Neural progenitor cell (in vitro differentiated cells): Measurements from ENCODE around the gene MICB. TPM values are rescaled to one million over a fixed set of nuclear protein-coding genes. Genes with fewer than 3 reads are reported as not detected.
A peak's percentile ranks its signal among the peaks of the same experiment; 100 is the strongest.

Source experiments
- DNase-seq: peaks from one replicate; pipeline ENCODE4 v3.0.0-alpha.2; 2016; ENCODE audit warnings: low spot score
- H2AFZ ChIP-seq: fragments of 200-600 bp; sonication (generic); replicated peaks from 2 replicates; pipeline ENCODE4 v1.6.1; 2016; ENCODE audit warnings: antibody characterized with exemption
- H3F3A ChIP-seq: fragments of 200-600 bp; sonication (generic); 2 replicates; pipeline ENCODE4 v1.6.1; 2016; ENCODE audit warnings: antibody characterized with exemption, low read depth
- H3K27ac ChIP-seq: fragments of 200-600 bp; sonication (generic); 2 replicates; pipeline ENCODE4 v1.5.1; 2016; ENCODE audit warnings: mild to moderate bottlenecking
- H3K27me3 ChIP-seq: fragments of 200-600 bp; sonication (generic); 2 replicates; pipeline ENCODE4 v1.6.1; 2016; ENCODE audit warnings: mild to moderate bottlenecking, moderate library complexity
- H3K36me3 ChIP-seq: fragments of 200-600 bp; sonication (generic); 2 replicates; pipeline ENCODE4 v1.5.1; 2016
- H3K4me1 ChIP-seq: fragments of 200-600 bp; sonication (generic); 2 replicates; pipeline ENCODE4 v1.6.1; 2016; ENCODE audit warnings: mixed run types
- H3K4me2 ChIP-seq: fragments of 200-600 bp; sonication (generic); 2 replicates; pipeline ENCODE4 v1.6.1; 2016
- H3K4me3 ChIP-seq: fragments of 200-600 bp; sonication (generic); 2 replicates; pipeline ENCODE4 v1.5.1; 2016
- H3K79me2 ChIP-seq: fragments of 200-600 bp; sonication (generic); 2 replicates; pipeline ENCODE4 v1.6.1; 2016; ENCODE audit warnings: low read depth
- H3K9ac ChIP-seq: fragments of 200-600 bp; sonication (generic); 2 replicates; pipeline ENCODE4 v1.6.1; 2016
- H3K9me3 ChIP-seq: fragments of 200-600 bp; sonication (generic); 2 replicates; pipeline ENCODE4 v1.5.1; 2016; ENCODE audit warnings: low read depth
- H4K20me1 ChIP-seq: fragments of 200-600 bp; sonication (generic); 2 replicates; pipeline ENCODE4 v1.6.1; 2016; ENCODE audit warnings: low read depth
- H3K27ac Mint-ChIP-seq: 3 replicates; pipeline ENCODE4 v1.8.0; 2021; ENCODE audit warnings: mixed read lengths
- H3K27me3 Mint-ChIP-seq: 2 replicates; pipeline ENCODE4 v1.8.0; 2022; ENCODE audit warnings: low read depth, mild to moderate bottlenecking, inconsistent platforms, moderate library complexity, mixed read lengths; ENCODE audit not compliant: insufficient read depth
- H3K36me3 Mint-ChIP-seq: 3 replicates; pipeline ENCODE4 v1.8.0; 2021; ENCODE audit warnings: mixed read lengths
- H3K4me1 Mint-ChIP-seq: 3 replicates; pipeline ENCODE4 v1.8.0; 2021; ENCODE audit warnings: mixed read lengths
- H3K4me3 Mint-ChIP-seq: 3 replicates; pipeline ENCODE4 v1.8.0; 2021; ENCODE audit warnings: mild to moderate bottlenecking, moderate library complexity, mixed read lengths
- H3K9me3 Mint-ChIP-seq: 3 replicates; pipeline ENCODE4 v1.8.0; 2020; ENCODE audit warnings: mixed read lengths
- CTCF ChIP-seq: fragments of 200-600 bp; sonication (generic); IDR thresholded peaks from 2 replicates; pipeline ENCODE4 v1.5.1; 2017; ENCODE audit warnings: antibody characterized with exemption, mild to moderate bottlenecking
- EZH2 ChIP-seq: fragments of 200-600 bp; sonication (generic); IDR thresholded peaks from 2 replicates; pipeline ENCODE4 v1.6.1; 2017; ENCODE audit warnings: antibody characterized with exemption, mild to moderate bottlenecking, moderate library complexity
- EZH2phosphoT487 ChIP-seq: fragments of 200-600 bp; sonication (generic); IDR thresholded peaks from 2 replicates; pipeline ENCODE4 v1.6.1; 2017; ENCODE audit warnings: antibody characterized with exemption
- total RNA-seq: library from RNA; depleted of rRNA; stranded (reverse); fragments of >200 nt; gene quantifications from 2 replicates; pipeline ENCODE4 v1.2.3, GENCODE V29; 2015; ENCODE audit warnings: low replicate concordance

Gene MICB
- total RNA-seq, 1 donor from 2014 or later = 9.1 TPM

- H3K4me1 Mint-ChIP-seq = peaks cover 6% of the 10 kb centered on the region
Measured at GRCh38 chr6:31528821-31529328, 30.9 kb downstream of the MICB start, which contains the start of gene MCCD1. MCCD1 (plus strand) TSS chr6:31528962; CDS start chr6:31529015, 53 bp downstream.

GRCh38 chr6:31529329-31530150 is 31.6 kb downstream of the MICB start:
- H4K20me1 ChIP-seq = peaks cover 63% of the 10 kb centered on the region
- no peak overlapping the region for H3K4me3 Mint-ChIP-seq
- H3K27ac Mint-ChIP-seq = no peak overlapping the region
- H3K9me3 Mint-ChIP-seq = no peaks in the 10 kb centered on the region
- H3K36me3 Mint-ChIP-seq = peaks cover 36% of the 10 kb centered on the region
- peaks cover 6% of the 10 kb centered on the region for H3K27me3 Mint-ChIP-seq
- peaks cover 23% of the 10 kb centered on the region for H3K79me2 ChIP-seq
- no peak overlapping the region for H2AFZ ChIP-seq
- H3K4me1 ChIP-seq = no peaks in the 10 kb centered on the region
- H3K4me2 ChIP-seq = no peak overlapping the region
- peak overlapping the region; percentile 74 for H3K27ac ChIP-seq
- peaks cover 63% of the 10 kb centered on the region for H3F3A ChIP-seq
- no peaks in the 10 kb centered on the region for H3K9me3 ChIP-seq
- H3K4me1 Mint-ChIP-seq = peaks cover 6% of the 10 kb centered on the region
- no peak for TF ChIP-seq CTCF
- no peak for TF ChIP-seq EZH2phosphoT487
- TF ChIP-seq EZH2 = no peak
- no peak overlapping the region for H3K9ac ChIP-seq
- DNase-seq = no peak
- no peak overlapping the region for H3K4me3 ChIP-seq
- H3K36me3 ChIP-seq = peaks cover 10% of the 10 kb centered on the region
- no peaks in the 10 kb centered on the region for H3K27me3 ChIP-seq

More at GRCh38 chr6:31528821-31529328, 30.9 kb downstream of the MICB start, which contains the start of gene MCCD1:
- no peak within 1 kb of the TSS for H2AFZ ChIP-seq
- peaks cover 56% of the 10 kb centered on the region for H3F3A ChIP-seq
- TF ChIP-seq CTCF (no peak), EZH2 (no peak), EZH2phosphoT487 (no peak)
- no peak within 1 kb of the TSS for H3K9ac ChIP-seq
- DNase-seq = no peak
- H3K36me3 ChIP-seq = peaks cover 10% of the 10 kb centered on the region
- H3K79me2 ChIP-seq = peaks cover 16% of the 10 kb centered on the region
- H3K4me1 ChIP-seq = no peaks in the 10 kb centered on the region
- Mint-ChIP-seq H3K4me3 (peak within 1 kb of the TSS; percentile 39), H3K9me3 (no peaks in the 10 kb centered on the region), H3K27me3 (peaks cover 6% of the 10 kb centered on the region), H3K27ac (peak within 1 kb of the TSS; percentile 53), H3K36me3 (peaks cover 33% of the 10 kb centered on the region)
- H3K9me3 ChIP-seq = no peaks in the 10 kb centered on the region
- no peak within 1 kb of the TSS for H3K4me3 ChIP-seq
- no peaks in the 10 kb centered on the region for H3K27me3 ChIP-seq
- H3K27ac ChIP-seq = peak within 1 kb of the TSS; percentile 74
- no peak within 1 kb of the TSS for H3K4me2 ChIP-seq
- H4K20me1 ChIP-seq = peaks cover 56% of the 10 kb centered on the region

GRCh38 chr6:31530659-31531058 is 32.7 kb downstream of the MICB start:
- no peak overlapping the region for H3K4me3 ChIP-seq
- no peak overlapping the region for H3K9ac ChIP-seq
- no peak overlapping the region for H3K27ac Mint-ChIP-seq
- TF ChIP-seq EZH2phosphoT487 (no peak), EZH2 (no peak), CTCF (no peak)
- H3K4me1 Mint-ChIP-seq = peaks cover 6% of the 10 kb centered on the region
- no peak overlapping the region for H2AFZ ChIP-seq
- peaks cover 34% of the 10 kb centered on the region for H3K79me2 ChIP-seq
- H3F3A ChIP-seq = peaks cover 74% of the 10 kb centered on the region
- H3K27me3 Mint-ChIP-seq = peaks cover 6% of the 10 kb centered on the region
- peaks cover 20% of the 10 kb centered on the region for H3K36me3 ChIP-seq
- H3K9me3 ChIP-seq = no peaks in the 10 kb centered on the region
- no peaks in the 10 kb centered on the region for H3K27me3 ChIP-seq
- no peak overlapping the region for H3K27ac ChIP-seq
- no peak overlapping the region for H3K4me3 Mint-ChIP-seq
- no peaks in the 10 kb centered on the region for H3K4me1 ChIP-seq
- H3K9me3 Mint-ChIP-seq = no peaks in the 10 kb centered on the region
- H4K20me1 ChIP-seq = peaks cover 74% of the 10 kb centered on the region
- peaks cover 45% of the 10 kb centered on the region for H3K36me3 Mint-ChIP-seq
- no peak overlapping the region for H3K4me2 ChIP-seq
- DNase-seq = no peak
